Adrenal gland (tissue), 5 donors: ENCODE results near the gene CDH11.

ENCODE experiments used
- POLR2A ChIP-seq, 2 donors: fragments of 450-650 bp; IDR thresholded peaks; one replicate each; pipeline ENCODE4 v1.6.1; 2017; ENCODE audit warnings: antibody characterized with exemption in 2 of 2, mild to moderate bottlenecking in 2 of 2, moderate library complexity in 1 of 2
- TF ChIP-seq, protein P1 (sequence below), 6 experiments: fragments of 450-650 bp in 4 of 6; fragments of 200-600 bp in 2 of 6; sonication (generic) in 1 of 6; IDR thresholded peaks; 1 replicate in 5 of 6; 2 replicates in 1 of 6; pipeline versions ENCODE4 v1.5.1 to v1.8.0; 2016 to 2021; ENCODE audit warnings: antibody characterized with exemption in 6 of 6, mild to moderate bottlenecking in 2 of 6, moderate library complexity in 1 of 6
- donor health status: DM: no; HTN: no; CAD: no.

- no peak for TF ChIP-seq POLR2A (IDR thresholded peaks at IDR 0.05)
- TF ChIP-seq, protein P1, sequence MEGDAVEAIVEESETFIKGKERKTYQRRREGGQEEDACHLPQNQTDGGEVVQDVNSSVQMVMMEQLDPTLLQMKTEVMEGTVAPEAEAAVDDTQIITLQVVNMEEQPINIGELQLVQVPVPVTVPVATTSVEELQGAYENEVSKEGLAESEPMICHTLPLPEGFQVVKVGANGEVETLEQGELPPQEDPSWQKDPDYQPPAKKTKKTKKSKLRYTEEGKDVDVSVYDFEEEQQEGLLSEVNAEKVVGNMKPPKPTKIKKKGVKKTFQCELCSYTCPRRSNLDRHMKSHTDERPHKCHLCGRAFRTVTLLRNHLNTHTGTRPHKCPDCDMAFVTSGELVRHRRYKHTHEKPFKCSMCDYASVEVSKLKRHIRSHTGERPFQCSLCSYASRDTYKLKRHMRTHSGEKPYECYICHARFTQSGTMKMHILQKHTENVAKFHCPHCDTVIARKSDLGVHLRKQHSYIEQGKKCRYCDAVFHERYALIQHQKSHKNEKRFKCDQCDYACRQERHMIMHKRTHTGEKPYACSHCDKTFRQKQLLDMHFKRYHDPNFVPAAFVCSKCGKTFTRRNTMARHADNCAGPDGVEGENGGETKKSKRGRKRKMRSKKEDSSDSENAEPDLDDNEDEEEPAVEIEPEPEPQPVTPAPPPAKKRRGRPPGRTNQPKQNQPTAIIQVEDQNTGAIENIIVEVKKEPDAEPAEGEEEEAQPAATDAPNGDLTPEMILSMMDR (IDR thresholded peaks at IDR 0.05) = no peak
Measured at GRCh38 chr16:64997751-64998150, 124.1 kb downstream of the CDH11 start.
